ENCODE measurements around the gene MORN4.
"Not testable (repeated sequence)": the region's sequence is repeated elsewhere in the genome, so short reads cannot be mapped to it uniquely, and the experiment has no call there.

The MORN4 gene

DNA sequence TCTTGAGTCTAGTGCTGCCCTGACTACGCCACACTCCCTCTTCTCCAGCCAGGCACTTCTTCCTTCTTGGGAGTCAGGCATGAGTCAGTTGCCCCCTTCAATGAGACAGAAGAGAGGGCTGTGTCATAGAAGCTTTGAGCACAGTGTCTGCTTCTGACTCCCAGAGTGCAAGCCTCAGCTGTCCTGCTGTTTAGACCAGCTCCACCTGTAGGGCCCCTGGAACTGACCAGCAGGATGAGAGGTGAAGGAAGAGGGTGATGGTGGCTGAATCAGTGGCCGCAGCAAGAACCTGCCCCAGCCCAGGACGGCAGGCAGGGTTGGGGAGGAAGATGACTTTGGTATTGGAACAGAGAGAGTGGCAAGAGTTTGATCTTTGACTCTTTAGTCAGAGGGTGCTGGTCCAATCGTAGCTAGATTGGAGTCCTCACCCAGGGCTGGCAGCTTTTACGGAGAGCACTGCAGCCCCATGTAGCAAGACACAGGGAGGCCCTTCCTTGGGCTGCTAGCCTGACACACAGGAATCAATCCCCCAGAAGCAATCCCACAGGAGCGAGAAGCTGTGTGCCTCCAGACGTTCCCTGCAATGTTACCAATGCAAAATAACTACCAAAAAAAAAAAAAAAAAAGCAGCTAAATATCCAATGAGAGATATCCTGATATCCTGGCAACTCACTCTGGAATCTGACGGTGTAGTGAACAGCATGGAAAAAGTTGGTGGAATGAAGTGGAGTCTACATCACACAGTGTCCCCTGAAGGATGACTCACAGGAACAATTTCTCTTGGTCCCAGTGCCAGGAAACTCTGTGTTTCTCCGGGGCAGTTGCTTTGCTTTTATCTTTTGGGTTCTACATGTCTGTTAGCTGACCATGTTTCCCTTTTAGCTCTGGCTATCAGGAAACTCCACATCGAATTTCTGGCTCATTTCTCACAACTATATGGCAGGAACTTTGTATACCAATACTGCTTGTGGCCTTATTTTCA lies 36.9 kb downstream of the MORN4 start:
- DNase-seq = peak; percentile 45

DNA sequence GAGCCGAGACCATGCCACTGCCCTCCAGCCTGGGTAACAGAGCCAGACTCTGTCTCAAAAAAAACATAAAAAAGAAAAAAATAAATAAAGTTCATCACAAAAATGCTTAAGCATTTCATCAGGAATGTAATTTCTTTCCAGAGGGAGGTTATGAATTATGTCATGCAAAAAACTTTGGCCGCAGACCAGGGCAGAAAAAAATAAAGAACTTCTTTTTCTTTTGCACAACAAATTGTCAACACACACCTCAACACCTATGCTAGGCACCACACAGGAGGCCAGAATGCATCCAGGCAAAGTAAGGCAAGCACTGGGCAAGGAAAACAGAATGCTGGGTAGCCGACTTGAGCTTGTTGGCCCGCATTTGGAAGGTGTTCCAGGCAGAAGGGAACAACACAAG lies 39.9 kb downstream of the MORN4 start:
- DNase-seq = no peak

DNA sequence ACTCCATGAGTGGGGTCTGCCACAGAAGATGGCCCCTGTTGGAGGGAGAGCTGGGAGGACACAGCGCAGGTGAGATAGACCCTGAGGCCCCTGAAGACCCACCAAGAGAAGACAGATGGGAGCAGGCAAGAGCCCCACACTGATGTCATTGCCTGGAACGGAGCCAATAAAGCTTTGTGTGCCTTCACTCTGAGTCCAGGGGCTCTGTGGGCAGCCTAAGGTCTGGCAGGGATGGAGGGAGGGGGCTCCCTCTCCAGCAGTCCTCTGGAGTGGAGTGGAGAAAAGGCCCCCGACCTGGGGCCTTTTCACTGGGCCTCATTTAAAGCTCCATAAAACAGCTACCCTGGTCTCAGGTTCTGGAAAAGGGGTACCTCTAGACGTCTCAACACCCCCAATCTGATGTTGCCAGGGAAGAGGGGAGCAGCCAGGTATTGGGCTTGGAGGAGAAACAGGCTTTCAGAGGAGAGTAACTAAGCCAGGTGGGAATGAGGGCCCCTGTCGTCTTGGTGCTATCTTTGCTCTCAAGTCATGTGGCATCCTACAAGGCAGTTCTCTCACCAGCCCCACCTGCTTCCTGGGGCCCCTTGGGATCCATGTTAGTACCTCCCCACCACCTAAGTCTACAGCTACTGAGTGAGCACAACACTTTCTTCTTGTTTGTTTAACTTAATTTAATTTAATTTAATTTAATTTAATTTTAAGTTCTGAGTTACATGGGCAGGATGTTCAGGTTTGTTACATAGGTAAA lies 42.4 kb downstream of the MORN4 start:
- peak; percentile 24 for DNase-seq

DNA sequence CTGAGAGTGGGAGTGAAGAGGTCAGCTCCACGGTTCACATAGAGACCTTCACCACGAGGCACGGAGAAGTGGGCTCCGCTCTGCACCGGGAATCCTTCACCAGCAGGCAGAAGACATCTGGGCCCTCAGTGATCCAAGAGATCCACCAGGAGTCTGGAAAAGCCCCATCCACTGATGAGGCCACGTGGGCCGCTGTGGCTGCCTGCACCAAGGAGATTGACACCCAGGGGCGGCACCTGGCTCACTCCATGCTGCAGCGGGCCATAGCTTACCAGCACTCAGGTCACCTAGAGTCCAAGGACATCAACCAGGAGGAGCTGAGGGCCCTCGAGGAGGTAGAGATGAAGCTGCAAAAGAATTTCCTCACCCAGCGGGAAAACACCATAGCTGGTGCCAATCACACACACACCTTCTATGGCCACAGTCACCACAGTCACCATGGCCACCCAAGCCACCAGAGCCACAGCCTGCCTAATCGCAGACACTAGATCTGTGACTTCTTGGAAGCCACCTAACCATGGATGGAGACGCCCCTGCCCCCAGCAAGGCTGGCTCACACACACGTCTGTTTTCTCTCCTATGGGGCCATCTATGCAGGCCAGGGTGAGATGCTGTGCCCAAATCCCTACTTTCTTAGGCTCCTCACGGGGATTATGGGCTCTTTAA lies 43.1 kb downstream of the MORN4 start:
- DNase-seq = no peak

DNA sequence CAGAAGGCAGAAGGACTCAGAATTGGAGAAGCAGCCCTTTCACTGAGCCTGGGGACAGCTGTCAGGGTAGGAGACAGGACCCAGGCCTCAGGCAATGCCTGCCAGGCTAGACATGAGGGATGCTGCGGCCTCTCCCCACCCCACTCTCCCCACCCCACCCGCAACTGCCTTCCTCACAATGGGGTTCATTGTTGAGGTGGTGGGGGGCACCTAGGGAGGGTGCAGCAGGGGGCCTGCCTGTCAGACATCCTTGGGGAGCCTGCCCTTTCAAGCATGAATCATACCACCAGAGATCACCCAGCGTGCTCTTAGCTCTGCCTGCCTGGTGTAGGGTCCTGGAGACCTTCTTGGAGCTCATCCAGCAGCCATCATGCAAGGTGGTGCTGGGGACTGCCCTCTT lies 43.8 kb downstream of the MORN4 start, which contains the start of gene C10orf62:
Gene C10orf62, plus strand, starts transcription at position 243 of the 400 bp plus-strand sequence. CDS start 177 bp downstream, outside the sequence.
- no peak for DNase-seq

DNA sequence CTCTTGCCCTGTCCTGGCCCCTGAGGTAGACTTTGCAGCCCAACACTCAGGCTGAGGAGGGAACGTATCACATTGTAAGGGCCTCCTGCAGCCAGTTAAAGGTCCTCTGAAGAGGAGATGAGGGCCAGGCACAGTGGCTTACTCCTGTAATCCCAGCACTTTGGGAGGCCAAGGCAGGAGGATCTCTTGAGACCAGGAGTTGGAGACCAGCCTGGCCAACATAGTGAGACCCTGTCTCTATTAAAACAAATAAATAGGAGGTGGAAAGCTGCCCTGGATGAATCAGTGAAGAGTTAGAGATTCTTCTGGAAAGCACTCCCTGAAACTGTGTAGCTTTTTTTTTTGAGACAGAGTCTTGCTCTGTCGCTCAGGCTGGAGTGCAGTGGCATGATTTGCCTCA lies 46.1 kb downstream of the MORN4 start:
- no peak for DNase-seq

DNA sequence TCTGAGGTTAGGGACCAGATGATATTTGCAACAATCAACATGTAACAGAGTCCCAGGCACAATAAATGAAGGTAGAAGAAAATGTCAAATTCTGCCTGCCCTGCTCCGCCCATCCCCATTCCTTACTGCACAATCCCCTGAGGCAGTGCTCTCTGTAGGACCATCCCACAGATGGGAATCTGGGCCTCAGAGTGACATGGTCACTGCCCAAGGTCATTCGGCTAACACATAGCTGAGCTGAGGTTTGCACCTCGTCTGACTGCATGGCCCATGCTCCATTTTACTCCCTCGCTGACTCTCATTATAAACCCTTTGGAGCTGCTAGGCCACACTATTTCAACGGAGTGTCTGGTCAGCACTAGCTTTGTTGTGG lies 47.9 kb downstream of the MORN4 start:
- no peak for DNase-seq

DNA sequence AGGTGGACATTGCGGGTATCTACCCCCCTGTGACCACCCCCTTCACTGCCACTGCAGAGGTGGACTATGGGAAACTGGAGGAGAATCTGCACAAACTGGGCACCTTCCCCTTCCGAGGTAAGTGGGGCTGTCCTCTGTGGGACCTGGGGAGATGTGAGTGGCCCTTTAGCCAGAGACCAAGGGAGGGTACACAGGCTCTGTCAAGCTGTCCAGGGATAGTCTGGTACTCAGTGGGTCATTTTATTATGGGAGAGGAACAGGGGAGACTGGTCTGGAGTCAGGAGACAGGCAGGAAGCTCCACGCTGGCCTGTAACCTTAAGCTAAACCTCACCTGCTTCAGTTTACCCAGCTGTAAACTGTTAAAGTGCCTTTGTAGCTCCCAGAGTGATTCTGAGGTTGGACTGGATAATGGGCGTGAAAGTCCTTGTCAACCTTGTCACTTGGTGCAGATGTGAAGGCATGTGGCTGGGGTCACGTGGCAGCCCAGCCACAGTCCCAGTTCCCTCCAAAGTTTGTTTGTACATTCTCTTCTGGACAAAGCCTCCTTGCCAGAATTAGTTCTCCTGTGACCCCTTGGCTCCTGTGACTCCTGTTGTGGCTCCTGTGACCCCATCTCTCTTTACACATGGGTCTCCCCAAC lies 48.4 kb downstream of the MORN4 start:
- DNase-seq = no peak

DNA sequence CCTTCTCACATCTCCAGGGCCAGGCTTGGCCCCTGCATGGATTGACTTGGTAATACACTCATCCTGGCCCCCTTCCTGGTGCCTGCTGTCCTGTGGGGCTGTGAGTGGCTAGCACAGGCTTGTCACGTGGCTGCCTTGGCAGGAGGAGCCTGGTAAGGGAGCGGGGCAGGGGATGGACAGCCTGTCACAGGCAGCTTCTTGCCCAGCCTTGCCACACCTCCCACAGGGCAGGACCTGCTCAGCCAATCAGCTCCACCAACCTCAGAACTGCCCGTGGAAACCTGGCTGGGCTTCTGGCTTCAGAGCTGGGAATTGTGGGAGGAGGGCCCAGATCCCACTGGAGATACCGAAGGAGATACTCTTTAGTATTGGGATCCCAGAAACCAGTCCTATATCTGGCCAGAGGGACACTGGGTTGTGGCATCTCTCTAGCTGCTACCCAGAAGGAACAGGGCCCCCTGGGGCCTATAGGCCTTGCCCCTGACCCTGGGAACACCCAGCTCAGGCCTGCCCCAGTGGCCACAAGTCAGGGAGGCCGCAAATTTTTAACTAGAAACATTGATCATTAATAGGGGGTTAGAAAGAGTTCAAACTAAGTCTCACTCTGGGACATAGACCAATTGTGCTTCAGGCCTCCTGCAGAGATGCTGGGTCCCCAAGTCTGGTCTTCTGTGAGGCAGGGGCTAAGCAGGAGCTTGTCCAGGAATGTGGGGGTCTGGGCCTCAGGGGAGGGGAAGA lies 49.1 kb downstream of the MORN4 start, which contains the start of gene HOGA1:
Gene HOGA1, plus strand, starts transcription at position 330 of the 738 bp plus-strand sequence. Its CDS starts 315 bp downstream, at position 645.
- peak; percentile 39 for DNase-seq

DNA sequence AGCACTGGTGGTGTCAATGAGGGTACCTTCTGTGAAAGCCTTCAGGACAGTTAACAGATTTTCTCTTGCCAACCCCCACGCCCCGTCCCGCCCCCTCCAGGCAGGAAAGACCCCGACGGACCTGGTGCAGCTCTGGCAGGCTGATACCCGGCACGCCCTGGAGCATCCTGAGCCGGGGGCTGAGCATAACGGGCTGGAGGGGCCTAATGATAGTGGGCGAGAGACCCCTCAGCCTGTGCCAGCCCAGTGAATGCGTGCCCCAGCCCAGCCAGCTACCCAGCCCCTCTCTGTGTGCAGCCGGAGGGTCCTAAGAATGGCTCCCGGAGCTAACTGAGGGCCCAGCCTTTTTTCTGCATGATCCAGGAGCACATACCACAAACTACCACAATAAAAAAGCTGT lies 49.8 kb downstream of the MORN4 start:
- no peak for DNase-seq

DNA sequence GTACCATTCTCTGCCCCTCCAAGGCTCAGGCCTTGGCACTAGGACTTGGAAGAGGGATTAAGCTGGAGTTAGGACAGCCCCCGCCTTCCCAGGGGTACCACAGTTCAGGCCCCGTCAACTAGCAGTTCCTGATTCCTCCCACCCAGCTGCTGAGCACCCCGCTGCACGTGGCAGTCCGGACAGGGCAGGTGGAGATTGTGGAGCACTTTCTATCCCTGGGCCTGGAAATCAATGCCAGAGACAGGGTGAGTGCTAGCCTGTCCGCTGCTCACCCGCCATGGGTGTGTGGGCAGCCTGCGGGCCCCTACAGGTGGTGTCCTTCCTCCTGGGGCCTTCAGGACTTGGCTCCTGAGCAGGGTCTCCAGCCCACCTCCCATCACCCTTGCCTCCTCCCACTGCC lies 51.1 kb downstream of the MORN4 start:
- no peak for DNase-seq

DNA sequence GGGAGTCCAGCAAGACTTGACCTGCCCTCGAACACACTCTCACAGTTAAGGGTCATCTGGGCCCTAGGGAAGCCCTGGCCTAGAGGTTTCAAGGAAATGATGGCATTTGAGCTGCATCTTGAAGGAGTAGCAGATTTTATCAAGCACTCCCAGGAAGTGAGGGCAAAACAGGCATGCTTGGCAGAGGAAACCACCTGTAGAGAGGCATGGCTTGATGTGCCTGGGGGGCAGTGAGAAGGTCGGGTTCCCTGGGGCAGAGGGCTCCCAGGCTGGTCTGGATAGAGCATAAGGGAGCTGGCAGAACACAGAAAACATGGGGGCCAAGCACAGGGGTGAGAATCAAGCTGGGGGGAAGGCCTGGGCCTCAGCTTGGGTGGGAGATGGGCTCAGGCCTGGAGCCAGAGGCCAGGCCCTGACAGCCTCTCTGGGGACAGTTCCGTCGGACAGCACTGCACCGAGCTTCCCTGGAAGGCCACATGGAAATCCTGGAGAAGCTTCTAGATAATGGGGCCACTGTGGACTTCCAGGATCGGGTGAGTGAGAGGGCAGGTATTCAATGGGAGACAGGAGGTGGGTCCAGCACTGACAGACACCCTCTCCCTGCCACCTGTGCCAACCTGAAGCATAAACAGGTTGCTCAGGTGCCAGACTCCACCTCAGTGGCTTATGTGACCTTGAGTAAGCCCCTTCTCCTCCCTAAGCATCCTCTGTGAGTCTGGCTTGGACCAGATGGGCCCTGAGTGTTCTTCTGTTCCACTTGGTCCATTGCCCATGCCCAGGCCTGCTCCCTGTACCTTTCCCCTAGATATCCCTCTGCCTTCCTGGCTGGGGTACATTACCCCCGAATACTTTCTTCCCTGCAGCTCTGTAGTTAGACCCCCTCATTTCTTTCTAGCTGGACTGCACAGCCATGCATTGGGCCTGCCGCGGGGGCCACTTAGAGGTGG lies 52.6 kb downstream of the MORN4 start:
- no peak for DNase-seq

DNA sequence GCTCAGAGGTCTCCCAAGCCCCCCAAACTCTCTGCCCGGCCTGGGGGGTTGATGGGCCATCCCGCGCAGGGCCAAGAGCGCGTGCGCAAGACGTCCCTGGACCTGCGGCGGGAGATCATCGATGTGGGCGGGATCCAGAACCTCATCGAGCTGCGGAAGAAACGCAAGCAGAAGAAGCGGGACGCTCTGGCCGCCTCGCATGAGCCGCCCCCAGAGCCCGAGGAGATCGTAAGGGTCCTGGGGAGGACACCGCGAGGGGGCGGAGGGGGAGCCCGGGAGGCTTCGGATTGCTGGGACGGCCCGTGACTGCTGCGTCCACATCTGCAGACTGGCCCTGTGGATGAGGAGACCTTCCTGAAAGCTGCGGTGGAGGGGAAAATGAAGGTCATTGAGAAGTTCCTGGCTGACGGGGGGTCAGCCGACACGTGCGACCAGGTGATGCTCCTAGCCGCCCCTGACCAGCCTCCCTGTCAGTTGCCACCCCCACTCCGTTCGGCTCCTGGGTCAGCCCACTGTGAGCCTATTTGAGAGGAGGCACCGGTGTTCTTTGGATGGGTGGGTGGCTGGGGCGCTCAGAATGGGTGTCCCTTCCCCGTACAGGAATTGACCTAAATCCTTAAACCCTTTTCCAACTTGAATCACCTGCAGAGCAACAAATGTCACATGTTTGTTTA lies 55.0 kb downstream of the MORN4 start:
- DNase-seq = no peak

DNA sequence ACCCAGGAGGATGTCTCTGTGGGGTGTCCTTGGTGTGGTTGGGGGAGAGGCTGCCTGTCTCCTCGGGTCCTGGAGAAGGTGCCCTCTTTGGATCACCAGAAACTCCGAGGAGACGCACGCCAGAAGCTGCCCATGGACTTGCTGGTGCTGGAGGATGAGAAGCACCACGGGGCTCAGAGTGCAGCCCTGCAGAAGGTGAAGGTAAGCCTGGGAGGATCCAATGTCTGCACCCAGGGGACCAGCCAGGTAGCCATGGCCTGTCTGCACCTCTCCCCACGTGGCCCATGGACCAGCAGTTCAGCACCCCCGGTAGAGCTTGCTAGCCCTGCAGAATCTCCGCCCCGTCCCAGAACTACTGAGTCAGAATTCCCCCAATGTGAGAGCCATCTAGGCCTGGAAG lies 55.6 kb downstream of the MORN4 start:
- DNase-seq = no peak

DNA sequence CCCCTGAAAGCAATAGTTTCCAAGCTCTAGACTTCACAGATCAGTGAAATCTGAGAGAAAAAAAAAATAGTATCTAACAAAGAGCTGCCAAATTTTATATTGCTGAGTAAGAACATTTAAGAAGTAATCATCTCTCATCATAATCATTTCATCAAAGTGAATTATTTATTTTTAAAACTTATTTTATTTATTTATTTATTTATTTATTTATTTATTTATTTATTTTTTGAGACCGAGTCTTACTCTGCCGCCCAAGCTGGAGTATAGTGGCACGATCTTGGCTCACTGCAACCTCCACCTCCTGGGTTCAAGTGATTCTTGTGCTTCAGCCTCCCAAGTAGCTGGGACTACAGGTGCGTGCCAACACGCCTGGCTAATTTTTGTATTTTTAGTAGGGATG lies 56.8 kb downstream of the MORN4 start:
- DNase-seq = not testable (repeated sequence)

DNA sequence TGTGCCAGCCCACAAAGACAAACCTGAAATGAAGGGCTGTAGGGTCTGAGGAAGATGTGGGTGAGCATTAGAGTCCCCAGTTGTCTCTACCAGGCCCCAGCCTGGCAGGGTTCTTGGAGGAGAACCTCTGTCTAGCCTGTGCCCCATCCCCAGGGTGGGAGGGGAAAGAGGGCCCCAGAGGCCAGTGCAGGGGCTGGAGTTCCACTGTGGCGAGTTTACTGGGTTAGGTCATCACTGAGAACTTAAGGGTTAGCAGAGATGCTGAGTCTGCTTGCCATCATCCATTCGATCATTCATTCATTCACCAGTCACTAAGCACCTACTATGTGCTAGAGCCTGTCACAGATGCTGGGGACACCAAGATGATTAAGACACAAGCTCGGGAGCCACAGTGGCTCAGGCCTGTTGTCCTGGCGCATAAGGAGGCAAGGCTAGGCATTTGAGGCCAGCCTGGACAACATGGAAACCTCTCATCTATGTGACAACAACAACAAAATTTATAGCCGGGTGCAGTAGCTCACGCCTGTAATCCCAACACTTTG lies 58.1 kb downstream of the MORN4 start:
- DNase-seq = no peak

DNA sequence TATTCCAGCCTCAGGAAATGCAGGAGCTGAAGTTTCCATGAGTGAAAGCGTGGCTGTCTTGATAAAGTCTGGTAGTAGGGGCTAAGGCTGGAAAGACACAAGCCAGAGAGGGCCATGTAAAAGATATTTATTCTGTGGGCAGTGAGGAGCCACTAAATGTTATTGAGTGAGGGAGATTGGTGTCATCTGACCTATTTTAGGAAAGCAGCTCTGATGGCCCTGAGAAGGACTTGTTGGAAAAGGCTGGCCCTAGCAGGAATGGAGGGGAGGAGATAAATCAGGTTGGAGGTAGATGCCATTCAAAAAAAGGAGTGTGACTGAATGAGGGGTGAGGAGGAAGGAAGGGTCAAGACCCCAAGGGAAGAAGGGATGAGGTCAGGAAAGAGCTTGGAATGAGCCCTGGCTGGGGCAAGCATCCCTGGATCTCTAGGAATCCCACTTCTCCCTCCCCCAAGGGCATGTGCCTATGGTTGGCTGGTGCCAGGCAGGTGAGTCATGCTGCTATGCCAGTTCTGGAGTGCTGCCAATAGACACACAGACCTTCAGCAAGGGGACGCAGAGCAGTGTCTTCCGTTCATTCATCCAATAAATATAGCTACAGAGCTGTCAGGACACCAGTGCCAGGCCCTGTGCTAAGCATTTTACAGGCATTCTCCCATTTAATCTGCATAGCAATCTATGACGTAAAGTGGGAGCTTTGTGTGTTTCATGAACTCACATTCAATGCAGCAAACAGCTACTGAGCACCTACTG lies 58.8 kb downstream of the MORN4 start:
- peak; percentile 71 for DNase-seq

DNA sequence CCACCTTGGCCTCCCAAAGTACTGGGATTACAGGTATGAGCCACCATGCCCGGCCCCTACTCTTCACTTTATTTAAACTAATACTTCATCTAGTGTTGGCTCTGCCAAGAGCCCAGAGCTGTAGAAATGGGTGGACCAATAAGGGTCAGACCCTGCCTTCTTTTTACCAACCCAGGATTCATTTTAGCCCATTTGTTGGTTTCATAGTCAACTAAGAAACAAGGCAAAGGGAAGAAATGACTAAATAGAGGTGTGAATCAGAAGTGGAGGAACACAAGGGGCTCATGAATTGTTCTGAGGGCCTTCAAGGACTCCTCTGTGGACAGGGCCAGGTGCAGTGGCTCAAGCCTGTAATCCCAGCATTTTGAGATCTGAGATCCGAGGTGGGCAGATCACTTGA lies 59.6 kb downstream of the MORN4 start:
- no peak for DNase-seq

DNA sequence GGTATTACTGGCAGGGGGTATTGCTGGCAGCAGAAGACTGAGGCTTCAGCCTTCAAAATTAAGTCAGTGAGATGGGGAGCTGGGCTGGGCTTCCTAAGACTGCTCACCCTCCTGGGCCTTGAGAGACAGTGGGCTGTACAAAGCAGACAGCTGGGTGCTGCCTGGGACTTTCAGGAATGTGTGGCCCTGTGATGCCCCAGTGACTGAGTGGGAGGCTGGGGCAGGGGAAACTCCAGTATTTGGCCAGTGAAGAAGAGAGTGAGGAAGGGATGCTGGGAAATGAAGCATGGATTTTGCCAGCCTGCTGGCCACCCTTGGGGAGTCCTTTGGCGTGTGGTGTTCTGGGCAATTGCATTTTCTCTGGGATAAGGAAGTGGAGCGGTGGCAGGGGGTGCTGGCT lies 60.3 kb downstream of the MORN4 start:
- no peak for DNase-seq

Measured in hematopoietic multipotent progenitor cell treated with erythropoietin and hydrocortisone succinate and interleukin-3 and kit ligand, for 6 days (in vitro differentiated cells).